H9 (cell line): Measurements from ENCODE around the gene KMT5B. TPM values are rescaled to one million over a fixed set of nuclear protein-coding genes. Genes with fewer than 3 reads are reported as not detected.

ENCODE experiments used
- DNase-seq: peaks from one replicate; pipeline ENCODE4 v3.0.0-alpha.2; 2017
- H2AFZ ChIP-seq: one replicate; pipeline ENCODE4 v1.6.1; 2013; ENCODE audit warnings: mild to moderate bottlenecking, low read length, control low read depth, moderate library complexity
- H2AK5ac ChIP-seq: 2 replicates; pipeline ENCODE4 v1.6.1; 2013; ENCODE audit warnings: low read length, control low read depth, mixed read lengths; ENCODE audit not compliant: insufficient read length
- H2BK120ac ChIP-seq: one replicate; pipeline ENCODE4 v1.6.1; 2013; ENCODE audit warnings: low read depth, mild to moderate bottlenecking, low read length, control low read depth, inconsistent platforms; ENCODE audit not compliant: poor library complexity, severe bottlenecking
- H2BK12ac ChIP-seq: 2 replicates; pipeline ENCODE4 v1.6.1; 2013; ENCODE audit warnings: low read length, control low read depth, mixed read lengths, low read depth; ENCODE audit not compliant: insufficient read length
- H2BK15ac ChIP-seq: 2 replicates; pipeline ENCODE4 v1.6.1; 2013; ENCODE audit warnings: low read depth, low read length, control low read depth
- H2BK20ac ChIP-seq: one replicate; pipeline ENCODE4 v1.6.1; 2013; ENCODE audit warnings: low read depth, mild to moderate bottlenecking, low read length, control low read depth, inconsistent platforms; ENCODE audit not compliant: poor library complexity, severe bottlenecking
- H2BK5ac ChIP-seq: 2 replicates; pipeline ENCODE4 v1.6.1; 2013; ENCODE audit warnings: low read length, control low read depth, mixed read lengths; ENCODE audit not compliant: insufficient read length
- H3K14ac ChIP-seq: 2 replicates; pipeline ENCODE4 v1.6.1; 2013; ENCODE audit warnings: low read length, control low read depth; ENCODE audit not compliant: insufficient read depth
- H3K18ac ChIP-seq: 2 replicates; pipeline ENCODE4 v1.6.1; 2013; ENCODE audit warnings: low read depth, mild to moderate bottlenecking, mixed read lengths, low read length, control low read depth; ENCODE audit not compliant: insufficient read length
- H3K23ac ChIP-seq: 2 replicates; pipeline ENCODE4 v1.6.1; 2013; ENCODE audit warnings: low read length, control low read depth, mixed read lengths, low read depth; ENCODE audit not compliant: insufficient read length
- H3K23me2 ChIP-seq: 2 replicates; pipeline ENCODE4 v1.6.1; 2013; ENCODE audit warnings: low read depth, mild to moderate bottlenecking, mixed read lengths, low read length, control low read depth; ENCODE audit not compliant: insufficient read length, poor library complexity, severe bottlenecking
- H3K27ac ChIP-seq: 2 replicates; pipeline ENCODE4 v1.5.1; 2013; ENCODE audit warnings: low read length, control low read depth, mixed read lengths, low read depth; ENCODE audit not compliant: insufficient read length
- H3K27me3 ChIP-seq: 2 replicates; pipeline ENCODE4 v1.6.1; 2013; ENCODE audit warnings: low read length, control low read depth, inconsistent platforms; ENCODE audit not compliant: insufficient read depth
- H3K4ac ChIP-seq: 2 replicates; pipeline ENCODE4 v1.6.1; 2013; ENCODE audit warnings: low read depth, mild to moderate bottlenecking, control low read depth, inconsistent platforms, low read length, moderate library complexity
- H3K4me1 ChIP-seq: 2 replicates; pipeline ENCODE4 v1.6.1; 2013; ENCODE audit warnings: low read length, control low read depth, inconsistent platforms; ENCODE audit not compliant: insufficient read depth
- H3K4me2 ChIP-seq: 2 replicates; pipeline ENCODE4 v1.6.1; 2013; ENCODE audit warnings: low read length, control low read depth, mixed read lengths; ENCODE audit not compliant: insufficient read length, insufficient read depth
- H3K56ac ChIP-seq: 2 replicates; pipeline ENCODE4 v1.6.1; 2013; ENCODE audit warnings: low read depth, mild to moderate bottlenecking, mixed read lengths, low read length, control low read depth; ENCODE audit not compliant: insufficient read length
- H3K79me1 ChIP-seq: 2 replicates; pipeline ENCODE4 v1.6.1; 2013; ENCODE audit warnings: low read depth, mild to moderate bottlenecking, moderate library complexity, low read length, control low read depth, inconsistent platforms; ENCODE audit not compliant: insufficient read depth, poor library complexity, severe bottlenecking
- H3K79me2 ChIP-seq: 2 replicates; pipeline ENCODE4 v1.6.1; 2013; ENCODE audit warnings: low read length, control low read depth, inconsistent platforms; ENCODE audit not compliant: insufficient read depth
- H3K9ac ChIP-seq: 2 replicates; pipeline ENCODE4 v1.6.1; 2013; ENCODE audit warnings: low read length, control low read depth, mixed read lengths; ENCODE audit not compliant: insufficient read length; ENCODE audit errors: extremely low read depth
- H3K9me3 ChIP-seq: one replicate; pipeline ENCODE4 v1.6.1; 2013; ENCODE audit warnings: low read depth, low read length, inconsistent platforms; ENCODE audit not compliant: control insufficient read depth
- H3T11ph ChIP-seq: one replicate; pipeline ENCODE4 v1.6.1; 2013; ENCODE audit warnings: mild to moderate bottlenecking, low read length, control low read depth, inconsistent platforms
- H4K20me1 ChIP-seq: one replicate; pipeline ENCODE4 v1.6.1; 2013; ENCODE audit not compliant: control insufficient read depth, insufficient read length, insufficient read depth
- H4K5ac ChIP-seq: 2 replicates; pipeline ENCODE4 v1.6.1; 2013; ENCODE audit warnings: low read depth, mild to moderate bottlenecking, mixed read lengths, low read length, control low read depth; ENCODE audit not compliant: insufficient read length
- H4K8ac ChIP-seq: replicated peaks from 2 replicates; pipeline ENCODE4 v1.6.1; 2013; ENCODE audit warnings: low read length, control low read depth, mixed read lengths, low read depth; ENCODE audit not compliant: insufficient read length
- H4K91ac ChIP-seq: 2 replicates; pipeline ENCODE4 v1.6.1; 2013; ENCODE audit warnings: low read depth, mild to moderate bottlenecking, moderate library complexity, mixed read lengths, low read length, control low read depth; ENCODE audit not compliant: insufficient read length
- H3K27ac Mint-ChIP-seq, 3 experiments: 2 replicates in 2 of 3; 3 replicates in 1 of 3; pipeline ENCODE4 v1.8.0; 2020 to 2021; ENCODE audit warnings: mixed read lengths in 3 of 3, mild to moderate bottlenecking in 1 of 3, moderate library complexity in 1 of 3
- H3K27me3 Mint-ChIP-seq: 2 replicates; pipeline ENCODE4 v1.8.0; 2021; ENCODE audit warnings: low read depth, mild to moderate bottlenecking, moderate library complexity, mixed read lengths
- H3K36me3 Mint-ChIP-seq, 3 experiments: 2 replicates in 2 of 3; 3 replicates in 1 of 3; pipeline ENCODE4 v1.8.0; 2020 to 2021; ENCODE audit warnings: low read depth in 3 of 3, mixed read lengths in 3 of 3; ENCODE audit not compliant: insufficient read depth in 1 of 3
- H3K4me1 Mint-ChIP-seq, 2 experiments: 2 replicates each; pipeline ENCODE4 v1.8.0; 2020; ENCODE audit warnings: mixed read lengths in 2 of 2
- H3K4me3 Mint-ChIP-seq, 2 experiments: 2 replicates in 1 of 2; 3 replicates in 1 of 2; pipeline ENCODE4 v1.8.0; 2020 to 2021; ENCODE audit warnings: mild to moderate bottlenecking in 2 of 2, mixed read lengths in 2 of 2, moderate library complexity in 1 of 2
- H3K9me3 Mint-ChIP-seq, 2 experiments: 2 replicates in 1 of 2; 3 replicates in 1 of 2; pipeline ENCODE4 v1.8.0; 2020; ENCODE audit warnings: mild to moderate bottlenecking in 2 of 2, mixed read lengths in 2 of 2, moderate library complexity in 1 of 2
- CTCF ChIP-seq: fragments of 200-600 bp; sonication (generic); conservative IDR thresholded peaks from 3 replicates; pipeline ENCODE4 v1.8.0; 2021; ENCODE audit warnings: antibody characterized with exemption, mild to moderate bottlenecking
- WGBS: extraction: QIAGEN DNeasy Blood & Tissue Kit; methylation state at CpG from one replicate; pipeline ENCODE4 v1.1.7; 2013; ENCODE audit warnings: missing lambda C conversion rate, low lambda C conversion rate, mixed read lengths; ENCODE audit not compliant: insufficient read length; ENCODE audit errors: extremely low coverage; 5-methylcytosine and 5-hydroxymethylcytosine counted together
- total RNA-seq: library from RNA; stranded (reverse); gene quantifications from 2 replicates; pipeline ENCODE4 v1.2.1, GENCODE V29; 2021

The KMT5B gene
- total RNA-seq, 1 experiment from 2014 or later: 61.6 TPM

- Histone ChIP-seq H3K79me1 (peaks cover 7% of the 10 kb centered on the region), H3K9ac (no peak overlapping the region), H2BK5ac (no peak overlapping the region), H3K14ac (0 out of 2 replicates have a peak overlapping the region, but pooled peaks have one; percentile 4), H2AFZ (no peak overlapping the region), H2BK12ac (no peak overlapping the region), H3K23me2 (no peaks in the 10 kb centered on the region), H3K27ac (no peak overlapping the region), H2AK5ac (no peak overlapping the region), H4K8ac (no peak overlapping the region), H3K23ac (no peak overlapping the region), H2BK15ac (no peak overlapping the region), H4K91ac (no peak overlapping the region), H4K5ac (no peak overlapping the region), H3K56ac (no peak overlapping the region), H3K79me2 (peaks cover 30% of the 10 kb centered on the region; the same call in 1 of the 2 replicates), H3K4ac (no peak overlapping the region), H3K4me1 (peaks cover 5% of the 10 kb centered on the region; the same call in 1 of the 2 replicates), H3K18ac (no peak overlapping the region), H2BK120ac (no peak overlapping the region), H2BK20ac (no peak overlapping the region), H4K20me1 (peaks cover 3% of the 10 kb centered on the region), H3T11ph (no peak overlapping the region), H3K4me2 (no peak overlapping the region), H3K27me3 (no peaks in the 10 kb centered on the region), H3K9me3 (no peaks in the 10 kb centered on the region)
- Mint-ChIP-seq H3K27ac (peak overlapping the region in 2 of 3 experiments; percentile 46 to 76; a peak in 4 of 7 replicates), H3K4me3 (no peak overlapping the region), H3K36me3 (0 out of 7 replicates have a peak, but pooled peaks cover 0 to 2% (median 0%) of the 10 kb centered on the region in 3 experiments), H3K27me3 (no peaks in the 10 kb centered on the region), H3K9me3 (no peaks in the 10 kb centered on the region), H3K4me1 (peaks cover 36 to 38% of the 10 kb centered on the region in 2 experiments)
- no CpG with 5 or more reads among the region's 8 CpGs for WGBS
- TF ChIP-seq CTCF: no peak
- DNase-seq: no peak
Measured at GRCh38 chr11:68199295-68199987, 13.7 kb downstream of the KMT5B start.
